GM18861 (cell line): Measurements from ENCODE around the gene ADD1.
"Not testable (repeated sequence)": the region's sequence is repeated elsewhere in the genome, so short reads cannot be mapped to it uniquely, and the experiment has no call there.

Experiments
- ATAC-seq: cut with Tn5 transposase; IDR thresholded peaks from one replicate; pipeline ENCODE4 v1.9.1; 2021; ENCODE audit not compliant: unreplicated experiment

The ADD1 gene

DNA sequence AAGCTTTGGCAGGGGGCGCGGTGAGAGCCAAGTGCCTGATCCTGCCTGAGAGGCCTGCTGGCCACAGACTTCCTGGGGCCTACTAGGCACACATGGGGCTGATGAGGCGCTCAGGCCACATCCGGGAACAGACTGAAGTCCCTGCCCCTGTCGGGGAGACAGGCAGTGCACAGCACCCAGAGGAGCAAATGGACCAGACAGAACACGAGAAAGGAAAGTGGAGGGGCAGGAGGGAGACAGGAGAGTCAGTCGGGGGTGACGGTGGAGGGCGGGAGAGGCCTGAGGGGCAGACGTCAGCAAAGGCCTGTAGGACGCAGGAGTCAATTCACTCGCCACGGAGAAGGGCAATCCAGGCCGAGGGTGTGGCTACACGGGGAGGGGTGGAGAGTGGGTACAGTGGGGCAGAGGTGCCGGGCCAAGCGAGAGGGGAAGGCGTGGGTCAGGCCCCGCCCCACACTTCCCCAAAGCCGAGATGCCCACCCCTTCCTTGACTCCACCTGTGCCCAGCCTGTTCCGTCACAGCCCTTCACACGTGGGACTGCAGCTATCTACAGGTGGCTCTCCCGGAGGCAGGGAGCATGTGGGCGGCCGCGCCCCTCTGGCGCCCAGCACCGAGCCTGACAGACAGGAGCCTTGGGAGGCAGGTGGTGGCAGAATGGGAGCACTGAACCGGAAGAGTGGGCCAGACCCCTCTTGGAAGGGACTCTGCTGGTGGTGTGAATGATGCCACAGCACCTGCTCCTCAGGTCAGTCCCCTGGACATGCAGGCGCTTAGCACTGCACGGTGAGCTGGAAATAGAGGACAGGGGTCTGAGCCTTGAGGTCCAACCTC, 99.1 kb downstream of the ADD1 start:
- no peak for ATAC-seq

DNA sequence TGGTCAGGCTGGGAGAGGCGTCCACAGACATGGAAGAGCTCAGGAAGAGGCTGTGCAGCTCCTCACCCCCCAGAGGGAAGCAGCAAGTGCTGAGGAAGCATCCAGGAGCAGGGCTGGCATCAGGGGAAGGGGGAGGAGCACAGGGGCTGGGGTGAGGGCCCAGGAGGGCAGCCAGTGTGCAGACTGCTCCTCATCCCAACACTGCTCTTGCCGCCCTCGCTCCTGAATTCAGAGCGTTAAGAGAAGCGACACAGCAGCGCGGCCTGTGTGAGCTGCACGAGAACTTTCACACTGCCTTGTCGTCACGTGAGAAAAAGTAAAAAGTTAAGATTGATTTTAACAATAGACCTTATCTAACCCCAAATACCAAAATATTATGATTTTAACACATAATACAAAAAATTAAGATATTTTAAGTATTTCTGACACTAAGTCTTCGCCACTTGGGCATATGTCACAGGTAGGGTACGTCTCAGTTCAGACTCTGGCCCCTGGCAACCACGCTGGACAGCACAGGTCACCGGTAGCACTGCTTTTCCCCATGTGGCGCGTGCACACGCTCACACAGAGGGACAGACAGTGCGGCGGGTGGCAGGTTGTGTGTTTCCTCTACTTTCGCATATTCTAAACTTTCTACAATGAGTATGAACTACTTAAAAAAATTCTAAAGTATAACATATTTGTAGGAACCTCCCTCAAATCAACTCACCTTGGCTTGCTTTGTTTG, 99.9 kb downstream of the ADD1 start:
- no peak for ATAC-seq

DNA sequence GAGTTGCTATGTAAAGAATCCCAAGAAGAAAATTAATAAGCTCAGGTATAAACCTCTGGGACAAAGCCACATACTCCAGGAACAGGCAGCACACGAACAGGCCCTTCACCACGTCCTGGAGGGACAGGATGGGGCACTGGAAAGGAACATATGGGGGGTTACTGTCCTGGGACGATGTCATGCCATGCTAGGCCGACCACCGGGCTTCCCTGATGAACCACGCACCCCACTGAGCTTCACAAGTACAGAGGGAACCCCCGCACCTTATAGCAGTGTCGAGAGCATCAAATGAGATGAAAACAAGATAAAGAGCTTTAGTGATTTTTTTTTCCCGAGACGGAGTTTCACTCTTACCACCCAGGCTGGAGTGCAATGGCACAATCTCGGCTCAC, 100.4 kb downstream of the ADD1 start:
- ATAC-seq, result no peak

DNA sequence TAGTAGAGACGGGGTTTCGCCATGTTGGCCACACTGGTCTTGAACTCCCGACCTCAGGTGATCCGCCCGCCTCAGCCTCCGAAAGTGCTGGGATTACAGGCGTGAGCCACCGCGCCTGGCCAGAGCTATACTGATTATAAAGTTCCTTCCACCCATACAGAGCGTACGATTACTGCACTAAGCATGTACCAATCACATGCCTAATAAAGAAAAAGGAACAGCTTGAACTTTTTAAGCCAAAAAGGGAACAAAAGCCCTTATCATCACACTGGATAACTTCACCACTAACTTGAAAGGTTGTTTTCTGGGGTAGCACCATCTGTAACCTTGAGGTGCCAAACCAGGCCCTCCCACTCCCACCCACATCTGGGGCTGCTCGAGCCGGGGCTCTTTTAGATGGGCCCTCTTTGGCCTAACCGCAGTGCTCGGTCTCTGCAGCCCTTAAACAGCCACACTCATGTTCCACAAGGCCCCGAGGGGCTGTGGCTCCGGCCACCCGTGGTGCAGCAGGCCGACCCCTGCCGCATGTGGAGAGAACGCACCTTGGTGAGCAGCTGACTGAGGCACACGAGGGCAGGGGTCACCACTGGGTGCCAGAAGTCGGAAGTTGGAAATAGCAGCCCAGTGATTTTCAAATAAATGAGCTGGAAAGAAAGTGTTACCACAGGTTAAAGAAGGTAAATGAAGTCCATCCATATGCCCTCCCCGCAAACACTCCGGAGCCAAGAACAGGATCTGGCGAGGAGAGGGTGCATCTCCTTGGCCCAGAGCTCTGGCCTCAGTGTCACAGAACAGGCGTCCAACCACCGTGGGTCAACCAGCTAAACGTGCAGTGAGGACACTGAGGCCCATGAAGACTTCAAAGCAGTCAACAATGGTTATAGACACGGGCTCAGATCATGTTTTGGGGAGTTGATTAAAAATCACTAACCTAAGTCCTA, 101.2 kb downstream of the ADD1 start:
- ATAC-seq, result no peak

DNA sequence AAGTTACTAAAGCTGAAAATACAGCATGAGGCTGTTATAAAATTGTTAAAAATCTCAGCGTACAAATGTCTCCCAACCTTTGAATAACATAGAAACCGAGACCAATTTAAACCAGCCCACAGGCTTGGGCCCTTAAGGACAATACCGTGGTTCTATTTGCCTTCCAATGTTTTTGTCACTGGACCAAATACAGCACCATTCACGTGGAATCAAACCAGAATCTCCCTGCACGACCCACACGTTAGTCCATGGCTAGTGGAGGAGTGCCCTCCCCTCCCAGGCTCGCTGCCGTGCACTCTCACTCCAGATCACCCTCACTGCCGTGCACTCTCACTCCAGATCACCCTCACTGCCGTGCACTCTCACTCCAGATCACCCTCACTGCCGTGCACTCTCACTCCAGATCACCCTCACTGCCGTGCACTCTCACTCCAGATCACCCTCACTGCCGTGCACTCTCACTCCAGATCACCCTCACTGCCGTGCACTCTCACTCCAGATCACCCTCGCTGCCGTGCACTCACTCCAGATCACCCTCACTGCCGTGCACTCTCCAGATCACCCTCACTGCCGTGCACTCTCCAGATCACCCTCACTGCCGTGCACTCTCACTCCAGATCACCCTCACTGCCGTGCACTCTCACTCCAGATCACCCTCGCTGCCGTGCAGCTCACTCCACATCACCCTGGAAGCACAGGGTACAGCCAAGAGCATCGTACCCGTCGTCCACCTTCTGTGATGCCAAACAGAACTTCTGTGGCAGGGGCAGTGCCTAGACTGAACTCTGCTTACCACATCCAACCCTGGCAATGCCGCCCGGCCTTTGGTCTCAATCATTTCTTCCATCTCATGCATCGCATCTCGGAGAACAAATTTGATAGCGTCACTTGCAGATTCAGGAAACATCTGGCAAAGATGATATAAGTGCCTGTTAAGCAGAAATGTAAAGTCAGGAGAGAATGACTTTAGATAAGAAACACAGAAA, 102.3 kb downstream of the ADD1 start:
- not testable (repeated sequence) for ATAC-seq

DNA sequence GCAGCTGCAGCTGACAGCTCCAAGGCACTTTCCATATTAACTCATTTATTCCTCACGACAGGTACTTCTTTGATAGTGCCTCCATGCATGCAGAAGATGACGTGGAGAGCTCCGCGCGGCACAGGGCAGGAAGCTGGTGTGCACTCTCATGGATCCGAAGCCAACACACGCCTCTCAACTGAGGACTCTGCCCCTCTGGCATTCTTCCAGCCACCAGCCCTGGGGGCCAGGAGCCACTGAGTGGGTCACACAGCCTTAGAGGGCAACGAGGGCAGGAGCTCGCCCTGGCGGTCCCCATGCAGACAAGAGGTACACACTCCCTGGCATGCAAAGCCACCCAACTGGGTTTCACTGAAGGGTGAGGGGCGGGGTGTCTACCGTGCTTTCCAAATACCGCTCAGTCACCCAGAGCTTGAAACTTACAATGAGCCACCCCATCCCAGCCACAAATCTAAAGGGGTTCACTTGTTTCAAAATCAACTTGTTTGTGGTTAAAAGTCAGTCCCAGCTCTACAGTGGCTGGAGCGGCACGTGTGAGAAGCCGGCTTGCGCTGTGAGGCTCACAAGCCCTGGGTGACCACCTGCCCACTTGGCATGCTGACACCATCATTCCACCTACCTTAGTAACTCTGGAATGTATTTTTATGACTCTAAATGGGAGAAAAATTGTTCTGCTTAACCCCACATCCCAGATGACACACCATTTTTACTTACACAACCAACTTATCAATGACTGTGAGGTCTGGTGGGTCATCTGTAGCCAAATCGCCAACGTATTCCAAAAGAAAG, 103.4 kb downstream of the ADD1 start:
- no peak for ATAC-seq

DNA sequence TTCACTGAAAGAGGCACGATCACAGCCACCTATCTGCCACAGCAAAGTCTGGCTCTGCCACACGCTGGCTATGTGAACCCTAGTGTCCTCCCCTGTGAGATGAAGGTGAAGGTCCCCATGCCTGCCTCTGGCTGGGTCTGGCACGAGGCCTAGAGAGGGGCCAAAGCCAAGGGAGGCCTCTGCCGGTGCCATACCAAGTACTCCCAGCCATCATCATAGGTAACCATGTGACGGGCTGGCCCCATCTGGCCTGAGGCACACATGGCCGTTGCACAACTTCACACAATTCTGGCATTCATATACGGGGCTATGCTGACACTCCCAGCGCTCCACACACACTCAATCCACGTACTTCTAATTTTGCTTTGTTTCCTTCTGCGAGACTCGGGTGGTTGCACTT, 104.3 kb downstream of the ADD1 start:
- no peak for ATAC-seq

DNA sequence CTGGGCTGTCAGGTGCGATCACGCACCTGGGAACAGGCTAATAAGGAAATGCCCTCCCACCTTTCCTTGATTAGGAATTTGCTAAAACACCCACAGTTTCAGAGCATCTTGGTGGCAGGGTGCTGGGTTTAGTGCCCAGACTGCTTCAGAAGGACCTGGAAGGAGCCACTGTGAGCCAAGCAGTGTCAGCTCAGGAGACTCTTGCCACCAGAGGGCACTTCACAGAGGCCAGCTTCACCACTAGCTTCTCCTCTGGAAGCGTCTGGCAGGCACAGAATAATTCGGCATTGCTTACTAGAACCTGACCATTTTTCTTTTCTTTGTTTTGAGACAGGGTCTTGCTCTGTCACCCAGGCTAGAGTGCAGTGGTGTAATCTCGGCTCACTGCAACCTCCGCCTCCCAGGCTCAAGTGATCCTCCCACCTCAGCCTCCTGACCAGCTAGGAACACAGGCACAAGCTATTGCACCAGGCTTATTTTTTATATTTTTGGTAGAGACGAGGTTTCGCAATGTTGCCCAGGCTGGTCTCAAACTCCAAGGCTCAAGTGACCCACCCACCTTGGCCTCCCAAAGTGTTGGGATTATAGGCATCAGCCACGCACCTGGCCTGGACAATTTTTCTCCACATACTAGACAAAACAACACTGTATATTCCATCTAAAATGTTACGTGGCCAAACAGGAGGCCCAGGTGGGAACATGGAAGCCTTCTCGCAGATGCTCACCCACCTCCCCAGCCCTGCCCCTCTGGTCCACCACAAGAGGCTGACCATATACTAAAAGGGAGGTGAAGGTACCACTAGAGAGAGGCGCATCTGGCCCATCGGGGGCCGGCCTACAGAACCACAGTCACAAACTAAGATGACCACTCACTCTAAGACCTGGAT, 105.5 kb downstream of the ADD1 start:
- ATAC-seq, result no peak

DNA sequence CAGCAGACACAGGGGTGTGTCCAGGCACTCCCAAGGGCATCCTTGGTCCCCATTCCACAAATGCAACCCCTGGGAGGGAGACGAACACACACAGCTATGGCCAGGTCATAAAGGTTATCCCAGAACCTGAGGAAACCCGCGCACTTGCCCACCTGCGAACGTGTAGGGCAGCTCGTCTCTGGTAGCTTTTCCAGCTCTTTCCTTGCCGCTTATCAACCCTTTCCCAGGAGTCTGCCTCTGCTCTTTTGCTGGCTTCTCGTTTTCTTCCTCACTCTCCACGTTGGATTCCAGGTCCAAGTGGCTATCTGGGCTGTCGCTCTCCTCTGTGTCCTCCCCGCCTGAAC, 106.1 kb downstream of the ADD1 start:
- no peak for ATAC-seq

DNA sequence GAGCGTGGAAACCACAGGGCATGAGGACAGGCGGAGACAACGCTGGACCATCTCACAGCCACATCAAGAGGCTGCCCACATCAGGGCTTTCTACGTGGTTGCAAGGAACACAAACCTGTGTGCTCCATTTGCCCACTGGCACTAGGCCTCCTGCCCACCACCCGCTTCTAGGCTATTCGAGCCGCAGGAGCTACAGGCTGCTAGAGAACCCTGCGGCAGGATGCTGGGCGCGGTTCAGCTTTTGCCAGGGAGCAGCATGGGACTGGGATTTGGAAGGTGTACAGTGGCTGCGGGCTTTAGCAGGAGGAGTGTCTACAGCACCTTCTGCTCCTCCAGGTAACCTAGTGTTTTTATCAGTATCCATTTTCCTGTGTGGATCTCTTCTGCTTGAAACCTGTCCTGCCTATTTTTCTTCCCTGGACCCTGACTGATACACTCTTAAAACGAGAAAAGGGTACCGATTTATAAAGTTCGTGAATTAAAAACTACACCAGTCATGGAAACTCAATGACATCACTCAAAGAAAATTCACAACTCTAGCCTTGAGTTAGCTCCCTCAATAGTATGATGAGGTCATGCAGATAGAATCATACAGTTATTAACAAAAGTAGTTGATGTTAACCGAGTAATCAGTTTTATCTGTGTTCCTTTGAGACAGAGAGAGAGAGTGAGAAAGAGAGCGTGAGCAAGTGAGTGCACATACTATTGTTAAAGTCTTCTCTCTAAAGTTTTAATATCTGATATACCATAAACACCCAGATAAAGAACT, 106.8 kb downstream of the ADD1 start:
- no peak for ATAC-seq

DNA sequence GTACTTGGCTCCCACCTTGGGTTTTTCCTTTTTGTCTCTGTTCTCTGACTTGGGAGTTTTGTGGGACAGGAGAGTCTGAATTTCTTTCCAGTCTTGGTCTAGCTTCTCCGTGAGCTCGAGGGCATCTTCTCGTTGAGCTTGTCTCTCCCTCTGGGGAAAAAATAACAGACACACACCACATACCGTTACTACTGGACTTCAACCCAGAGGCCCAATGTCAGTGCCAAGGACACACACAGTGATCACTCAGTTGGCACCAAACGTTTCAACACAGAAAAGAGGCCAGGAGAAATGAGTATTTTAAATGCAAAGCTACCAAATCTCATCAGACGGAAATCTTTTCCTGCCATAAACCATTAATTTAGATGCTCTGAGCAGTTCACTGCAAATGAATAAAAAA, 109.9 kb downstream of the ADD1 start:
- ATAC-seq, result no peak

DNA sequence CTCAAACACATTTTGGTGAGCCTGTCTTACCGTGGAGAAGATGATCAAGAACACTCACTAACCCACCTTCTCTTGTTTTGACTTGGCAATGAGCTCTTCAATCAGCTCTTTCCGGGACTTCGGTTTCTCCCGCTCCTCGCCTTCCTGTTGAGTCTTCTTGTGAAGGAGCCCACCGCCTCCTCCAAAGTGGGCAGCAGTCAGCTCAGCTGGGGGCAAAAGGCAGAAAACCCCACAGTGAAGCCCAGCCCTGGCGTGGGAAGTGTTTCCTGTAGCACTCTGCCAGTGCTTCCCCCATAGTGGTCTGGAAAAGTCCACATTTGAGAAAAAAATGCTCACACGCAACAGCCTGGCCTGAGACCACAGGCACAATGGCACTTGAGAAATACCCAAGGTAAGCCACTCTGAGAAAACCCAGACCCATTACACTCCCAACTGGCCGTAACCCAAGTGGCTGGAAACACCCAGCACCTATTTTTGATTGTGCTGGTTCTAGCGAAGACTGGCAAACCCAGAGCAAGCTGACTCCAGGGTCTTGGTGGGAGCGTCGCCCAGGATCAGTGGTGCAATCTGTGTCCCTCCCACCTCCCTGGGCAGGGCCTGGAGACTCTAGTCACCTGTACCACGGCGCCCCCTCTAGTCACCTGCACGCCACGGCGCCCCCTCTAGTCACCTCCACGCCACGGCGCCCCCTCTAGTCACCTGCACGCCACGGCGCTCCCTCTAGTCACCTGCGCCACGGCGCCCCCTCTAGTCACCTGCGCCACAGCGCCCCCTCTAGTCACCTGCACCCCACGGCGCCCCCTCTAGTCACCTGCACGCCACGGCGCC, 110.9 kb downstream of the ADD1 start:
- peak; percentile 52 for ATAC-seq

DNA sequence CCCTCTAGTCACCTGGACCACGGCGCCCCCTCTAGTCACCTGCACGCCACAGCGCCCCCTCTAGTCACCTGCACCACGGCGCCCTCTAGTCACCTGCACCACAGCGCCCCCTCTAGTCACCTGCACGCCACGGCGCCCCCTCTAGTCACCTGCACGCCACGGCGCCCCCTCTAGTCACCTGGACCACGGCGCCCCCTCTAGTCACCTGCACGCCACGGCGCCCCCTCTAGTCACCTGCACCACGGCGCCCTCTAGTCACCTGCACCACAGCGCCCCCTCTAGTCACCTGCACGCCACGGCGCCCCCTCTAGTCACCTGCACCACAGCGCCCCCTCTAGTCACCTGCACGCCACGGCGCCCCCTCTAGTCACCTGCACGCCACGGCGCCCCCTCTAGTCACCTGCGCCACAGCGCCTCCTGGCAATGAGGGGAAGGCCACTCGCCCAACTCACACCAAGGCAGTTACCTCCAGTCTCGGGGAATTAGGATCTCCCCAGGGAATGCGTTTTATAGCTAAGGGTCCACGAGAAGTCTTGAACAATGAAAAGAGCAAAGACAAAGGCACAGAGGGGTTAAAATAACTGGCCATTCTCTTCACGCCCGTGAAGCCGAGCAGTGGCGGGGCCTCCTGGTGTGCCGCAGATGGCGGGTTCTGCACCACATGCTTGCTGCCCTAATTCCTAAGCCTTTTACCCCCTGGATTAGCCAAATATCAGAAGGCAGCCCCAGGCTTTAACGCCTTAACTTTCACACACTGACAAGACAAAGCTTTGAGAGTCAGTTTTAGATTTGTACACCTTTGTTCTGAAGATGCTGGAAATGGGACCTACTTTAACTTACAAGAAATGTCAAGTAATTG, 111.8 kb downstream of the ADD1 start:
- ATAC-seq, result not testable (repeated sequence)

DNA sequence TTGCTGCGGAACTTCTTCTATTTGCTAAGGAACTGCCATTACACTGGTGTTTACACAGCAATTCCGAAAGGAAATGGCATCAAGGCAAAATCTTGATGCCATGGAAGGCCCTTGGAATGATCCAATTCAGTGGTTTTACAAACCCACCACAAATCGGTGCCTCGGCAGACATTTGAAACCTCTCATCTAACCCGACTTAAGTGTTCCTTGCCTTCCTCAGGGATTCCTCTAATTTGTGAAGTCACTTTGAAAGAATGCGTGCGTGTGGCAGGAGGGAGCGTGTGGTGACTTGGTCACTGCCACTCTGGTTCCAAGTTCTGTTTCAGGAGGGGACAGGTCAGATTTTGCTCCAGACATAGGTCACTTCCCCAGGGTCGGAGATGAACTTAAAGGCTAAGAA, 114.8 kb downstream of the ADD1 start:
- no peak for ATAC-seq

DNA sequence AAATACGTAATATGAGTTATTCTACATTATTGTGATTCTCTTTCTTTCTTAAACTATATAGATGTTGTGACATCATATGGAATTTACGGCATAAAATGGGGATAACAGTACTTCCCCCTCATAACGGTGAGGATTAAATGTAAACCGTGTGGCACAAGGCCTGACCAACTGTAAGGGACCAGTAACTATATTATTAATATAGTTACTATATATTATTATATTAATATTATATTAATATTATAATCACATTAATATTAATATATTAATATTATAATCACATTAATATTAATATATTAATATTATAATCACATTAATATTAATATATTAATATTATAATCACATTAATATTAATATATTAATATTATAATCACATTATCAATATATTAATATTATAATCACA, 116.8 kb downstream of the ADD1 start:
- ATAC-seq, result not testable (repeated sequence)

DNA sequence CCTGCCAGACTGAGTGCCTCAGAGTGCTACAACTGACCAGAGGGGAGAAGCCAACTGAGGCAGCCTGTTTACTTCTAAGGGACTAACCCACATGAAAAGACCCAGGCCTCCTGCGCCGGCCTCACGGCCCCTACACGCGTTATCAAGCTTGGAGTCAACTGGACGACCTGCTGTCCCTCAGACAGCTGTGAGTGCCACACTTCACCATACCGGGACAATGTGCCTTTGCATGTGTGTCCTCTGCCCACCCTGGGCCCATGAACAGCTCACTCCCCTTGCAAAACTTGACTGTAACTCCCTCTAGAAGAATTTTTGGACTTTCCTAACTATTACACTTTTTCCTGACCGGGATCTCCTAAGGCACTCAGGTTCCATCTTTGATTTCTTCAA, 117.8 kb downstream of the ADD1 start:
- no peak for ATAC-seq
